Measurements from ENCODE around the gene BCAS3.
"Not testable (repeated sequence)": the region's sequence is repeated elsewhere in the genome, so short reads cannot be mapped to it uniquely, and the experiment has no call there.

The BCAS3 gene

GRCh38 chr17:61353615-61354014, 676.0 kb downstream of the BCAS3 start:
- no peak overlapping the region for H3K4me3 ChIP-seq (replicated peaks in 1 of 2; ENCODE audit: low read depth in 2 of 2, low read length in 2 of 2)
- DNase-seq (ENCODE audit: low read depth in 2 of 2) = no peak
- no peak for TF ChIP-seq CTCF (IDR thresholded peaks at IDR 0.05; ENCODE audit: low read depth, low read length)

GRCh38 chr17:61354895-61355874, 677.5 kb downstream of the BCAS3 start:
- TF ChIP-seq CTCF (IDR thresholded peaks at IDR 0.05; ENCODE audit: low read depth, low read length) = no peak
- no peak overlapping the region for H3K4me3 ChIP-seq (replicated peaks in 1 of 2; ENCODE audit: low read depth in 2 of 2, low read length in 2 of 2)
- no peak for DNase-seq (ENCODE audit: low read depth in 2 of 2)

GRCh38 chr17:61357061-61357460, 679.4 kb downstream of the BCAS3 start:
- not testable (repeated sequence) for DNase-seq (ENCODE audit: low read depth in 2 of 2)

GRCh38 chr17:61359513-61359912, 681.9 kb downstream of the BCAS3 start:
- not testable (repeated sequence) for H3K4me3 ChIP-seq (replicated peaks in 1 of 2; ENCODE audit: low read depth in 2 of 2, low read length in 2 of 2); DNase-seq (ENCODE audit: low read depth in 2 of 2)

More at GRCh38 chr17:61357061-61357460, 679.4 kb downstream of the BCAS3 start:
- not testable (repeated sequence) for H3K4me3 ChIP-seq (replicated peaks in 1 of 2; ENCODE audit: low read depth in 2 of 2, low read length in 2 of 2)

GRCh38 chr17:61360318-61360943, 682.8 kb downstream of the BCAS3 start:
- peak in 1 of 2 donors; percentile 9 for DNase-seq (ENCODE audit: low read depth in 2 of 2)
- no peak for TF ChIP-seq CTCF (IDR thresholded peaks at IDR 0.05; ENCODE audit: low read depth, low read length)
- no peak overlapping the region for H3K4me3 ChIP-seq (replicated peaks in 1 of 2; ENCODE audit: low read depth in 2 of 2, low read length in 2 of 2)

- no peak for TF ChIP-seq CTCF (IDR thresholded peaks at IDR 0.05; ENCODE audit: low read depth, low read length)
- no peak overlapping the region for H3K4me3 ChIP-seq (replicated peaks in 1 of 2; ENCODE audit: low read depth in 2 of 2, low read length in 2 of 2)
- peak; percentile 84 to 88 for DNase-seq (ENCODE audit: low read depth in 2 of 2)
These were observed 683.4 kb downstream of the BCAS3 start for GRCh38 chr17:61361084-61361483.

- TF ChIP-seq CTCF (IDR thresholded peaks at IDR 0.05; ENCODE audit: low read depth, low read length) = no peak
- no peak overlapping the region for H3K4me3 ChIP-seq (replicated peaks in 1 of 2; ENCODE audit: low read depth in 2 of 2, low read length in 2 of 2)
- no peak for DNase-seq (ENCODE audit: low read depth in 2 of 2)
These were observed 684.7 kb downstream of the BCAS3 start for GRCh38 chr17:61362396-61362795.
